GM18498 (cell line): Measurements from ENCODE around the gene CCN2.
"Not testable (repeated sequence)": the region's sequence is repeated elsewhere in the genome, so short reads cannot be mapped to it uniquely, and the experiment has no call there.

ENCODE experiments used
- ATAC-seq: cut with Tn5 transposase; IDR thresholded peaks from one replicate; pipeline ENCODE4 v1.9.1; 2021; ENCODE audit warnings: mild to moderate bottlenecking, moderate library complexity; ENCODE audit not compliant: unreplicated experiment

CCN2 gene

GRCh38 chr6:131946404-131946991 lies 4.7 kb downstream of the CCN2 start:
- no peak for ATAC-seq

- no peak for ATAC-seq
Measured at GRCh38 chr6:131945971-131946370, 5.2 kb downstream of the CCN2 start.

GRCh38 chr6:131937703-131938631 lies 13.2 kb downstream of the CCN2 start:
- no peak for ATAC-seq

DNA sequence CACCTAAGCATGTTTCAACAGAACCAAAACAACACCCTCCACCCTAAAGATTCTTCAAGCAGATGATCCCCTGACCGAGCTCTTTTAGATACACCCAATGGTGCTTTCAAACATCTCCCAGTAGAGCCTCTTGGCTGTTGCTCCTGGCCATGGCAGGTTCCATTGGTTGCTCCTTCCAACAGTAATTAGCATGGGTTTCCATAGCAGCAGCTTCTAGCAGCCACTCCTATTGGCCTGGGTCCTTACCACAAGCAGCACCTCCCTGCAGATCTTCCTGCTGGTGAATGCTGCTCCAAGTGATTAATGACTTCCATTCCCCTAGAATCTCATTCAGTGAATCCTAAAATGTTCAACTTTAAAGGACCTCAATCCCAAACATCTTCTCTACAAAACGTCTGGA lies 13.9 kb downstream of the CCN2 start:
- ATAC-seq: no peak

GRCh38 chr6:131936156-131936555 lies 15.0 kb downstream of the CCN2 start:
- no peak for ATAC-seq

GRCh38 chr6:131931063-131931750 lies 20.0 kb downstream of the CCN2 start:
- no peak for ATAC-seq

DNA sequence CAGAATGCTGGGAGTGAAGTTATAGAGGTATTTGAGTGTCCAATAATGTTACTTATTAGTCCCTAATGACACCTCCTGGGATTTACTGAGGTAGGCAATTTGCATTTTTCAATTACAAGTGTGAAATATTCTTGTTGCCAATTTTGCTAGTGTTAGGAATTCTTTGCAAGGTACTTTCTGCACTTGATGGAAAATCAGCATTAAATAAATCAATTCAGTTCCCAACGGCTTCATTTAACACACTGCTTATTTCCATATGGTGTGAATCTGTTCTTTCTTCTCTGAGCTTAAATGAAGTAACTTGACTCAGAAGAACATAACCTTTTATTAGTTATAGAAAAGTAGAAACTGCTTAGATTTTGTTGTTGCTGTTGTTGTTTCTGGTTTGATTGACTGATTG lies 21.2 kb downstream of the CCN2 start:
- no peak for ATAC-seq

GRCh38 chr6:131929264-131929663 lies 21.9 kb downstream of the CCN2 start:
- no peak for ATAC-seq

DNA sequence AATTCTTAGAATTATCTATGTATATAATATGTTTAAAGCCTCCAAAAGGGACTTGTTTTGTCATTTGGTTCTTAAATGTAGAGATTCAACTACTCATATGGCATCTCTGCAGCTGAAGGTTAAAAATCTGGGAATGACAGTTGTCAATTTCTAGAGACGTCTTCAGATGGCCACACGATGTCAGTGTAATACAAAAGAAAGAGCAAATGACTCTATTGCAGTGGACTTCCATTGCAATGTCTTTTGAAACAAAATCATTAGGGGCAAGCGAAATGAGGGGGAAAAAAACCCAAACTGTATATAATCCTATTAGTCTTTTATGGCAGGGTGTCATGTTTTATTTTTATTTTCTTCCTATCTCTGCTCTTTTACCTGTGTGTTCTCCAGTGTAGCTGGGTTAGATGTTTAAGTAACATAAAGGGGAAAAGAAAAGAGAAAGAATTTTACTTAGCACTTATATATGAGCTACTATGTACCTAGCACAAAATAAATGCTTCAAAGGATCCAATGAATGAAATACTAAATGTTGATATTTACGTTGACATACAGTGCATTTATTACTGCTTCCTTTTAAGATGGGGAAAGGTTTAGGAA lies 26.2 kb downstream of the CCN2 start:
- ATAC-seq: no peak

GRCh38 chr6:131923356-131923755 lies 27.8 kb downstream of the CCN2 start:
- ATAC-seq: no peak

GRCh38 chr6:131920656-131921055 lies 30.5 kb downstream of the CCN2 start:
- ATAC-seq: no peak

GRCh38 chr6:131918650-131919355 lies 32.4 kb downstream of the CCN2 start:
- ATAC-seq: no peak

DNA sequence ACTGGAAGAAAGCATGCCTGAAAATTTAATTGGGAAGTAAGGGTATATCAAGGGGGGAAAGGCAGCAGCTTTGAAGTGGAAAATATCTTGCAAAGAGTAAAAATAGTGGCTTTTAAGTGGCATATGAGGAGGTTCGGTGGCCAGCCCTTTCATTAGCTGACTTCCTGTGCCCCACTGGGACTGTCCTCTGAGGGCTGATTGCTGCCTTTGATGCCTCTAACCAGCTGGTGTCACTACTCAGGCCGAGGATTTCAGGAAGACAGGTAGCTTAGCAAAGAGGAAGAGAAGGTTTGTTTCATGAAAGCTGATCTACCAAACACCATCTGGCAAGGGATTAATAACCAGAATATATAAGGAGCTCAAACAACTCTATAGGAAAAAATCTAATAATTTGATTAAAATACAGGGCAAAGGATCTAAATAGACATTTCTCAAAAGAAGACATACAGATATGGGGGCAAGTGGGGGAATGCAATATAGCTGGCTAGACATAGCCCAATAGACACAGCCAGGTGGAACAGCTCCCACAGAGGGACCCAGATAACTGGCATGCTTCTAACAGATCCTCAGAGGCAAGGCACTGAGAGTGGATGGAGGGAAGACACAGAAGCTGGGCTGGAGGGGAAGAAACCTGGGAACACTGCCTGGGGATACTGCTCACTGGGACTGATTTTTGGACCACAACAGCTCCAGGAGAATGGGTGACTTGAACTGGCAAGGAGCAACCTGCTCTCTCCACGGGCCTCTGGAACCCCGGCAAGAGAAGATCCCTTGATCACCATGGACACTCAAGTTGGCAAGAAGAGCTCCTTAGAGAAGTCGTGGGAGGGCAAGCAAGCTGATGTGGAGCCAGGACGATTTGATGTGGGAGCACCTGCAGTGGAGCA lies 33.2 kb downstream of the CCN2 start:
- no peak for ATAC-seq

GRCh38 chr6:131917318-131917717 lies 33.9 kb downstream of the CCN2 start:
- no peak for ATAC-seq

DNA sequence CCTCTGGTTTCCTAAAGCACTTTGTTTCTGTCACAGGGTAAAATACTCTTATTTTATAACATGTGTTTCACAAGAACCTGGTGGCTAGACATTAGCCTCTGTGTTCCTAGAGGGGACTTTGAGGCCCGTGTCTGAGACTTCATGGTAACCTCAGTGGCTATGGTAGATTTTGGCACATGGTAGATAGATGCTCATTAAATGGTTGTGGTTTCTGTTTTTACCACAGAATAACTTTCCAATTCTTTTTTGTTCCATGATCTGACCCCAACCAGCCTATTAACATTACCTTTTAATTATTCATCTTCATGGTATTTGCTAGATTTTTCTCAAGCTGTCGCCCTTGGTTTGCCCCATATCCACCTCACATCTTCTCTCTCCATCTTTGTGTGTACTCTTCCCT lies 34.3 kb downstream of the CCN2 start:
- no peak for ATAC-seq

- not testable (repeated sequence) for ATAC-seq
Measured at GRCh38 chr6:131916091-131916796, 34.9 kb downstream of the CCN2 start.

- ATAC-seq: peak; percentile 82
Measured at GRCh38 chr6:131914967-131915751, 36.0 kb downstream of the CCN2 start.

- no peak for ATAC-seq
Measured at GRCh38 chr6:131914234-131914633, 36.9 kb downstream of the CCN2 start.
